HG03045 (cell line): ENCODE results near the gene HERC3.
"Not testable (repeated sequence)": the region's sequence is repeated elsewhere in the genome, so short reads cannot be mapped to it uniquely, and the experiment has no call there.

ENCODE experiments used
- ATAC-seq: cut with Tn5 transposase; IDR thresholded peaks from one replicate; pipeline ENCODE4 v1.9.1; 2021; ENCODE audit warnings: mild to moderate bottlenecking, moderate library complexity; ENCODE audit not compliant: unreplicated experiment

HERC3 gene

DNA sequence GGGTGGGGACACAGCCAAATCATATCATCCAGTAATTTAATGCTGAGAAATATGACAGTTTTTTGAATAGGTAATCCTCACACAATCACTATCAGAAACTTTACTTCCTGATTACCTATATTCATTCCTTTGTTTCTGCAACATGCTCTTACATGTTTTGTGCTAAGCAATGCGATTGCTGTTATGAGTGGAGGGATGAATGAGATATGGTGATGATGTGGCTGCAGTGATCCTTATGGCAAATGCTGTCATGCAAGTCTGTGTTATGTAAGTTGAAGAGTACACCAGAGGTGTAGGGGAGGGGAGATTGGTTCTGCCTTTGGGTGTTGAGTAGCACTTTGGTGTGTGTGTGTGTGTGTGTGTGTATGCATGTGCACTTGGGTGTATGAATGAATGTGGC lies 14.6 kb downstream of the HERC3 start:
- no peak for ATAC-seq

DNA sequence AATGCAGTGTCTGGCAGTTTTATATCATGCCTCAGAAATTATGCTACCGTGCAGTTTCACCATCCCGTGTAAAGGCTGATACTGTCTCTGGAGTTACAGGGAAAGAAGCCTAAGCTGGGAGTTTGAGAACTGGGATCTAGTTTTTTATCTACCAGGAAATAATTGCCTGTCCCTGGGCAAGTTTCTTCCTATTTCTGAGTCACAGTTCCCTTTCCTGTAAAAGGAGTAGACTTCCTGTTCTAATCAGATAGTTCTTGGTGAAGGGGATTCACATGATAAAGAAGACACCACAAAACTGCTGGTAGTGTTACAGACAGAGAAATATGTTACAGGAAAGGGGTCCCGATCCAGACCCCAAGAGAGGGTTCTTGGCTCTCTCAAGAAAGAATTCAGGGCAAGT lies 17.1 kb downstream of the HERC3 start:
- no peak for ATAC-seq

DNA sequence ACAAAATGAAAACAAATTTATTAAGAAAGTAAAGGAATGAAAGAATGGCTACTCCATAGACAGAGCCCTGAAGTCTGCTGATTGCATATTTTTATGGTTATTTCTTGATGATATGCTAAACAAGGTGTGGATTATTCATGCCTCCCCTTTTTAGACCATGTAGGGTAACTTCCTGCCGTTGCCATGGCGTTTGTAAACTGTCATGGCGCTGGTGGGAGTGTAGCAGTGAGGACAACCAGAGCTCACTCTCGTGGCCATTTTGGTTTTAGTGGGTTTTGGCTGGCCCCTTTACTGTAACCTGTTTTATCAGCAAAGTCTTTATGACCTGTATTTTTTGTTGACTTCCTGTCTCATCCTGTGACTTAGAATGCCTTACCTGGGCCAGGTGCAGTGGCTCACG lies 17.5 kb downstream of the HERC3 start:
- ATAC-seq = not testable (repeated sequence)

DNA sequence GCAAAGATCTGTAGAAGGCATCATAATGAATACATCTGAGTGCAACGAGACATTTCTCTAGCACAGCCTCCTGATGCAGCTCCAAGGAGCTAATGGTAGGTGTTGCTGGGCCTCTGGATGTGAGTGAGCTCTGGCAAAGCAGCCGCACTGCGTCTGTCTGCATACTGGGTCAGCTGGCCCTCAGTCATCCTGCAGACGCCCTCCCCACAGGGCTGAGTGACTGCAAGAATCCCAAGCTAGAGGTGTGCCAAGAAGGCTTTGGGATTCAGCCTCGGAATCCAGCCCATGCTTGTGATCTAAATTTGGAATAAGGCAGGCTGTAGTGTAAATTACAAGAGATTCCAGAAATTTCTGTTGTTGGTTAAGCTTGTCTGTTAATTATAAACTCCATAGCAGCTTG lies 18.5 kb downstream of the HERC3 start:
- no peak for ATAC-seq

DNA sequence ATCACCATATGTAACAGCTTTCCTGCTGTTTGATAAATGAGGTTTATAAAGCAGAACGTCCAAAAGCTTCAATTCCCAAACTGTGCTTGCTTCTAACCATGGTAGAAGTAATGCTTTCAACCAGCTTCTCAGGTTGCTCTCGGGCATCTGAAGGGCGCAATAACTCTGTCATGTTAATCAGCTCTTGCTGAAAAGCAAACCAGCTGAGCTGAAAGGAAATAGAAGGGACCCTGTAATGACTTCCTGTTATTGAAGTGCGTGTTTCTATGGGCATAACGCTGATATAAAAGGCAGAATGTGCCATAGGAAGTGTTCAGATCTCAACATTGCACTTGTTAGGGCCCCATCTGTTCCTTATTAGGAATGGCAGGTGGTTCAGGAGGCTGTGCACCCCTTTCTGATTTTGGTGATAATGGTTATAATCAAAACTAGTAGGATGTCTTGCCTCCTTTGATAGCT lies 21.2 kb downstream of the HERC3 start:
- no peak for ATAC-seq

DNA sequence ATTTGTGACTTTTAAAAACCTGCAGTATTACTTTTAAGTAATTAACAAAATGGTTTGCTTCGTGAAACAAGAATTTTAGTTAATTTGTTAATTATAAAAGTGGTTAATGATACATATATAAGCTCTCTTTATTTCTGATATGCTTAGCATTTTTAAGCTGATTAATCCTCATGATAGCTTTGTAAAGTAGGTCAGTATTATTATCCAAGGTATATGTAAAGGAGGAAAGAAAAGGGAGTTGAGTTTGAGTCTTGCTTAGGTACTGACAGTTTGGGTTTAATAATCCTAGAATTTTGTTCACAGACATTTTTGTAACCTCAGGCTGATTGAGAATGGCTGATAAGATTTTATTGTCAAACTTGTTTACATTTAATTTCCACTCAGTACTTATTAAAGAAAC lies 21.8 kb downstream of the HERC3 start:
- ATAC-seq = no peak

DNA sequence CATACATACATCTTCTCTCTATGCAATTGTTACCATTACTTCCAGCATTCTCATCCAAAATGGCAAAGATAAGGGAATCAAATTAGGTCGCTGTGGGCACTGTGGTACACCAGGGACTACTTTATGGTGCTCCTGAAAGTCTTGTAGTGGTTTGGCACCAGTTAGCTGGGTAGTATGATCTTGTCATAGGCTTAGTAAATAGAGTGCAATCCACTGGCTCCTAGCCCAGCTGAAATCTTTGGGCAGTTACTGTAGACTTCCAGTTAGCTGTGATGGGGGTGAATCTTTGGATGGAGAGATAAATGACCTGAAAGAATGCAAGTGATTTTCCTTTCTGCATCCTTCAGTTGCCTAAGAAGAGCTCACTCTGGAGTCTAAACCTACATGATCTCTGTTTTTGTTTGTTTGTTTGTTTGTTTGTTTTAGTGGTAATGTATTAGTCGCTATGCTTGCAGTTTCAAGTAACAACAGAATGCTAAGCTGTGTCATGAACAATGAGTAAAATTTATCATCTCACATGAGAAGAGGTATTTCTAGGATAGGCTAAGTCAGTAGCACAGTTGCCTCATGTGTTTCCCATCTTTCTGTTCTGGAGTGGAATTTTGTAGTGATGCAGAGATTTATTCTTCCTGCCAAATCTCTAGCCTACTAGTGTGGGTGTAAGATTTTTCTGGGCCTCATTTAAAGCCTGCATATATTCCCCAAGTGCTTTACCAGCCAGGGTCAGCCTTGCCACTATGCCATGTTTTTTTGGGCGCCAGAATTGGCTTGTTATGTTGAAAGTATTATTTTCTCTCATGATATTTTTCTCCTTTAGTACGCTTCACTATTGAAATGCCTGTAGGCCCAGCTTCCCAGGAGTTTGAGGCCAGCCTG lies 24.2 kb downstream of the HERC3 start:
- ATAC-seq = no peak

DNA sequence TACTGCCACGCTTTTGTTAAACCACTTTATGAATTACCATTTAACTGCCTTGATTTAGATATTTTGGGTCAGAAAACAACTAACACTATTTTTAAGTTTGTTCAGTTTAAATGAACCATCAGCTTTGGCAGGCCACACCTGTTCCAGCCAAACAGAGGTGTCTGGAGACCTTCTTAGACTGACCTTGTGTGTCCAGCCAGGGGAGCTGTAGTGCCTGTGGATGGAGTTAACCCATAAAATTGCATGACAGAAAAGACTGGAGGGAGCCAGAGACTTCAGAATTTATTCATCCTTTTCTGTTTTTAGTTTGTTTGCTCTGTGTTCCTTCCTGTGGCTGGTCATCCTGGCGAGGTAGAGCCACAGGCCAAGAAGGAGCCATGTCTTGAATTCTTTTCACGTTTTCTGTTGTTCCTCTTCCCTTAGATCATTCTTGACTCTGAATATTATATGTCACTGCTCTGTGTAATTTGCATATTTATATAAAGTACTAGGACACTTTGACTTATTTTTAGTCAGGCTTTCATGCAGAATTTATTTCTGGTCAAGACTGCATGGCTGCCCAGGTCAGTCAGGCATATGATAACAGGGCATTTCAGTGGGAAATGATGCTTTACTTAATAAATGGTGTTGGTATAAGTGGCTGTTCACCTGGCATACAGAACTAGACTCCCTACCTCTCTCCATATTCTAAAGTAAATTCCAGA lies 26.7 kb downstream of the HERC3 start:
- ATAC-seq = no peak

DNA sequence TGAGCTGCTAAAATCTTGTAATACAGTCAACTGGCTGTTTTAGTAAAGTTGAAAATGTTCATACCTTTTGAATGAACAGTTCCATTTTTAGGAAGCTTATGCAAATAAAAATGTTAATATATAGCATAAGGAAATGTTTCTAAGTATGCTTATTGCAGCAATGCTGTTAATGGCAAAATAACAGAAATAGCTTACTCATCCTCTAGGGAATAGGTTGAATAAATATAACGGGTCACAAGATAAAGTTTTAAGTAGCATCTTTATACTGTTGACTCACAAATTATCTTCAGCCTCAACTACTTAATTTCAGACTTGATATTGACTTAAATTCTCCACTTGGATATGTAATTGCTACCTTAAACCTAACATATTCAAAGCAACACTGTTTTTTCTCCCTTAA lies 27.7 kb downstream of the HERC3 start:
- no peak for ATAC-seq

DNA sequence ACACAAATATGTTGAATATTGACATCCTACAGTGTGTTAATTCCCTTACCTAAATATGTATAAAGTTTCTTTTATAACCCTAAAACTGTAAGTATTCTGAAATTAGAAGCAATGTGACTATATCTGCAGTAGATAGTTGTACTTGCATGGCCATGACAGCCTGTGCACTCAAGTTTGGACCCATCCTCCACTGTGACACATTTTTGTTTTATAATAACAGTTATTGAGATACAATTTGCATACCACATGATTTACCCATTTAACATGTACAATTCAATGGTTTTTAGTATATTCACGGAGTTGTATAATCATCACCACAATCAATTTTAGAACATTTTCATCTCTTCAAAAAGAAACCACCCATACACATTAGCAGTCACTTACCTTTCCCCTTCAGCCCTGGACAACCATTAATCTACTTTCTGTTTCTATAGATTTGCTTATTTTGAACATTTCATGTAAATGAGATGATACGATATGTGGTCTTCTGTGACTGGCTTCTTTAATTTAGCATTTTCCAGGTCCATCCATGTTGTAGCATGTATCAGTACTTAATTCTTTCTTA lies 29.6 kb downstream of the HERC3 start:
- ATAC-seq = no peak

DNA sequence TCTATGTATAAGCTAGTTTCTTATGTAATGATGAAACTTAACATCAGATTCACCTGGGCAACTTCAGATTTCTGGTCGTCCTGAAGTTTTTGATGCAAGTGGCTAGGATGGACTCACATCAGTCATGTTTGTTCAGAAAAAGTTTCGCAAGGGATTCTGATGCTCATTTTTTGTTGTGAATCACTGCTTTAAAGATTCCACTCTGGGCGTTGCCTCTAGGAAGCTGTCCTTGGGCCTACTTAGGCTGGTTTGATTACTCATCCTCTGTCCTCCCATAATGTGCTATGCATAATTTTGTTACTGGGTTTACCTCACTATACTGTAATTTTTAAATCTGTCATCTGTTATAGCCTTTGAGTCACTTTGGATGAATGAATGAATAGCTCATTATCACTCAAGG lies 30.8 kb downstream of the HERC3 start:
- ATAC-seq = no peak

DNA sequence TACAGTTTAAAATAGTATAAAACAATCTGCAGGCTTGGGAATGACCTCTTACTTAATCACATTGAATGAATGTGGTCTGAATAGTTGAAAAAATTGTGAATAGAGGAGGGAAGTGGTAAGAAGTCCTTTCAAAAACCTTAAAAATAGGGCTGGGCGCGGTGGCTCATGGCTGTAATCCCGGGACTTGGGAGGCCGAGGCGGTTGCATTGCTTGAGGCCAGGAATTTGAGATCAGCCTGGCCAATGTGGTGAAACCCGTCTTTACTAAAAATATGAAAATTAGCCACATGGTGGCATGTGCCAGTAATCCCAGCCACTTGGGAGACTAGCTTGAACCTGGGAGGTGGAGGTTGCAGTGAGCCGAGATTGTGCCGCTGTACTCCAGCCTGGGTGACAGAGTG lies 36.5 kb downstream of the HERC3 start:
- ATAC-seq = no peak

DNA sequence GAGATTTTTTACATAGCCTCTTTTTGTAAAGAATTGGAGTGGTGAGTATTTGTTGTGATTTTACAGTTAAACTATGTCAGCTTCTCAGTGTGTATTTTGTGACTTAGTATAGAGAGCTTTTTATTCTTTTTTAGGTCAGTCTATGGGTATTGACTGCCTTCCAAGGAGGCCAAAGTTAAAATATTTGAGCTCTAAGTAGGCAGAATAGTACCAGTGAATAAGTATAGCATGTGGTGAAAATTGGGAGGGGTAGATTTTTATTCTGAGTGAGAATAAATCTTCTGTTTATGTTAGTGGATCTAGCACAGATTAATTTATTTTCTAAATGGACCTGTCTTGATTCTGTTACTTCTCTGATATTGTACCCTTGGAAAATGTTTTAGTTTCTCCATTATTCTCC lies 37.5 kb downstream of the HERC3 start:
- no peak for ATAC-seq

DNA sequence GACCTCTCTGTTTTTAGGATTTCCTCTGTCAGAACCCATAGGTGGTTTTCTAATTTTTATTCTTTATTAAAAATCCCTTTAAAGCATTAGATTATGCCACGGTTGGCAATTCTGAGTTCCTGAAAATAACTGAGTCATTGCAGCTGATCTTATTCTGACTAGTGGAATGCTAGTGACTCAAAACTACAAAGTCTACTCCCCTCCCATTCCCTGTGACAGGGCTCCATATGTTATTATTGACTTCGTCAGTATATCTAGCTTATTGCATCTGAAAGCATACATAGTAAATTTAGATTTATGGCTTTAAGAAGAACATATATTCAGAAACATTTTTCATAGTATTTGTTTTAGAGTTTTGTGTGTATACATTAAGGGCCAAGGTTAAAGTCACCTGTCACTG lies 38.5 kb downstream of the HERC3 start:
- ATAC-seq = no peak

DNA sequence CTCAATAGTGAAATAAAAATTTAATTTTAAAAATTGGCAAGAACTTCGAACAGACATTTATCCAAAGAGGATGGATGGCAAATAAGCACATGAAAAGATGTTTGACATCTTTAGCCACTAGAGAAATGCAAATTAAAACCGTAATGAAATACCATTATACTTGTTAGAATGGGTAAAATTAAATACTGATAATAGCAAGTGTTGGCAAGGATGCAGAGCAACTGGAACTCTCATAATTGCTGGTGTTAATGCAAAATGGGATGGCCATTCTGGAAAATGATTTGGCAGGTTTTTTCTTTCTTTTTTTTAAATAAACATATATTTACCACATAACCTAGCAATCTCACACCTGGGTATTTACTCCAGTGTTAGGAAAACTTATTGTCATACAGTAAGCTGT lies 51.7 kb downstream of the HERC3 start:
- no peak for ATAC-seq

DNA sequence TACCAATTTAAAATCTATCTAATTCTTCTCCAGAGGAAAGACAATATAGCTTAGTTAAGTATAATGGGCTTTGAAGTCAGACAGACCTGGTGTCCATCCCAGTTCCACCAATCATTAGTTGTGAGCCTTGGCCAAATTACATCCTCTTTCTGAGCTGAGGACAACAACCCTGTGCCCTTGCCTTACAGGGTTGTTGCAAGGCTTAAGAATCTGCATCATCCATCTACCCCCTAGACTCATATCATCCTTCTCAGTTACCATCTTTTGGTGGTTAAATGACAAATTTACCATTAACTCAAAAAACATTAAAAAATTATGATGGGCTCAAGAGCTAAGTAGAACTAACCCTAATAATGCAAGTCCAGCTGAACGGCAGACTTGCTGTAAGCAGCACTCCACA lies 53.7 kb downstream of the HERC3 start:
- no peak for ATAC-seq

DNA sequence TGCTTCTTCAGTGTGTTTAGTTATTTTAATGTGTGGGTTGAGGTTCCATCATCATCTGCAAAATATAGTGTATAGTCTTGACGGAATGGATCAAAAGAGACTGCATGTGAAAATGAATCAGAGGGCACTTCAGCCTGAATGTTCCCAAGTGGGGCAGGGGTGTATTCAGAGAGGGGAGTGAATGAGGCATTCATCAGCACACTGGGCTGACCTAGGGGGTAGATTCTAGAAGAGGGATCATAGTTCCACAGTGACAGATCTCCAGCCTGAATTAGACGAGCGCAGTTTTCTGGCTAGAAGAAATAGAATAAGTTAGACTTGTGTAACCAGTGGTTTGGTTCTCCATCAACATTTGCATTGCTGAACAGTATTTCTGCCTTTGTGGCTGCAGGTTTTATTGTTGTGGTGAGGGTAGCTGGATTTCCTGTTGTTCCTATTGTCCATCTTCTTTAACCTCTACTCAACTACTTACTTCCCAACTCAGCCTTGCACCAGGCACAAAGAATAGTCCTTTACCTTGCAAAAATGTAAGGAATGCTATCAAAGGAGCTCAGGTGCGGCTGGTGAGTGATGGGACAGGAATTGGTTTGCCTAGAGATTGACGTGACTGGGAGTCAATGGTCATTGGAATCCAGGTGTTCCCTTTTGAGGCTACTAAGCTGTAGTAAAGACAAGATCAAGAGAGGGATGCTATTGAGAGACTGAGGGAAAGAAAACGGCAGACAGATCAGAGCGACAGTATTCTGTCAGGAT lies 54.4 kb downstream of the HERC3 start:
- ATAC-seq = no peak

DNA sequence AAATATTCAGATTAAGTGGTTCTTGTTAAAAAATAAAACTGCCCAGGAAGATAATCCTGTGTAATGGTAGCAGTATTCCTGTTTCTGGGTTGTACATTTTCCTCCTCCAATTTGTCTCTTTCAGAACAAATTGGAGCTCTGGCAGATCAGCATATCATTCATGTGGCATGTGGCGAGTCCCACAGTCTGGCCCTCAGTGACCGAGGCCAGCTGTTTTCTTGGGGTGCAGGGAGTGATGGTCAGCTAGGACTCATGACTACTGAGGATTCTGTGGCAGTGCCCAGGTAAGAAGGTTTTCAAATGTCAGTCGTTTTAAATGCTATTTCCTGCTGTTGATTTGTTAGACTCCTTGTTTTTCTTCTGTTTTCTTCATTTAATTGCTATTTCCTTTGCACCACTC lies 57.4 kb downstream of the HERC3 start:
- no peak for ATAC-seq

DNA sequence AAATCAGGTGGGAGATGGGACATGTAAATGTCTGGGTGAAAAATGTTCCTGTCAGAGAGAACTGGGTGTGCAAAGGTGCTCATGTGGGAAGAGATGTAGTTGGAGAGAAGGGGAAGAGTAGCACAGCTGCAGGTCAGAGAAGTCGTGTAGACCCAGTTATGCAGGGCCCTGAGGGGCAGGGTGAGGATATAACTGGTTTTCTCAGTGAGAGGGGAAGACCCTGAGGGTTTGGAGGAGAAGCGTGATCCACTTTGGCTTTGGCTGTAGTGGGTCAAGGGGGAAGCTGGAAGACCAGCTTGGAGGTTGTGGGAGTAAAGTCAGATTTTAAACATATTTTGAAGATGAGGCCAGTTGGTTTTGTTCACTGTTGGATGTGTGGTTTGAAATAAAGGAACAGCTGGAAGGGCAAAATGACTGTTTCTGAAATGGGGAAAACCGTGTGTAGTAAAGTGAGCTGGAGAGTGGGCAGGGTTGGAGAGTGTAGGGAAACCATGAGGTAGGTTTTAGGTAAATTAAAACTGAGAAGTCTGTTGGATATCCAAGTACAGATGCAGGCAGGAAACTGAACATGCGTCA lies 61.2 kb downstream of the HERC3 start:
- no peak for ATAC-seq

DNA sequence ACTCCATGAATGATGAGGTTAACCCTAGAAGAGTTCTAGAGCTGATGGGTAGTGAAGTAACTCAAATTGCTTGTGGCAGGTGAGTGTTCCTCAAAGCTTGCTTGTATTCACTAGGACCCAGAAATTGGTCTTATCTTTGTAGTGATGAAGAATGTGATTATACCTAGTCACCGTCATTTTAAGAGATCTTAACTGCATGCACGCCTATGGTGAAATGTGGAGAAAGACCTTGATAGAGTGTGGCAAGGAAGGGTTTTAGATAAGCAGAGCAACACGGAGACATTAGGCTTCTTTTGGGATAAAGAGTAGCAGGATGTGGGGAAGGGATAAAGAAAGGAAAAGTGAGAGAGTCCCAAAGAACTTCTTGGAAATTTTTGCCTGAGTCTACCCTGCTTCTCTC lies 62.9 kb downstream of the HERC3 start:
- no peak for ATAC-seq
